ENCODE measurements around the gene WWOX.

WWOX gene

DNA sequence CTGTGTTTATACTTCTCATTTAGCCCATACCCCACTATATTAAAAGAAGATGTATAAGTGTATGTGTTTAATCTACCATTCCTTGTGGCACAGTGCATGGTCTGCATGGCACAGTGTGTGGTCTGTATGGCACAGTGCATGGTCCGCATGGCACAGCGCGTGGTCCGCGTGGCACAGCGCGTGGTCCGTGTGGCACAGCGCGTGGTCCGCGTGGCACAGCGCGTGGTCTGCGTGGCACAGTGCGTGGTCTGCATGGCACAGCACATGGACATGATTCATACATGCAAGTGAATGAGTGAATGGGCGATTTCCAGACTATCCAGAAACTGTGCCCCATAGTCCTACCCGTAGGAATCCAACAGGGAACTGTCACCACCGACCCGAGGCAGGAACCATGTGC is 868.5 kb downstream of the WWOX start:
- H3K4me3 ChIP-seq (ENCODE audit: low read depth, low read length), result no peak overlapping the region
- DNase-seq (ENCODE audit: low read depth, low spot score), result no peak
- TF ChIP-seq, protein P1, sequence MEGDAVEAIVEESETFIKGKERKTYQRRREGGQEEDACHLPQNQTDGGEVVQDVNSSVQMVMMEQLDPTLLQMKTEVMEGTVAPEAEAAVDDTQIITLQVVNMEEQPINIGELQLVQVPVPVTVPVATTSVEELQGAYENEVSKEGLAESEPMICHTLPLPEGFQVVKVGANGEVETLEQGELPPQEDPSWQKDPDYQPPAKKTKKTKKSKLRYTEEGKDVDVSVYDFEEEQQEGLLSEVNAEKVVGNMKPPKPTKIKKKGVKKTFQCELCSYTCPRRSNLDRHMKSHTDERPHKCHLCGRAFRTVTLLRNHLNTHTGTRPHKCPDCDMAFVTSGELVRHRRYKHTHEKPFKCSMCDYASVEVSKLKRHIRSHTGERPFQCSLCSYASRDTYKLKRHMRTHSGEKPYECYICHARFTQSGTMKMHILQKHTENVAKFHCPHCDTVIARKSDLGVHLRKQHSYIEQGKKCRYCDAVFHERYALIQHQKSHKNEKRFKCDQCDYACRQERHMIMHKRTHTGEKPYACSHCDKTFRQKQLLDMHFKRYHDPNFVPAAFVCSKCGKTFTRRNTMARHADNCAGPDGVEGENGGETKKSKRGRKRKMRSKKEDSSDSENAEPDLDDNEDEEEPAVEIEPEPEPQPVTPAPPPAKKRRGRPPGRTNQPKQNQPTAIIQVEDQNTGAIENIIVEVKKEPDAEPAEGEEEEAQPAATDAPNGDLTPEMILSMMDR (IDR thresholded peaks at IDR 0.05; ENCODE audit: insufficient read depth, low read length, missing control alignments), result no peak
- CTCF ChIA-PET, result no interaction called here
- POLR2A ChIA-PET, result no interaction called here

DNA sequence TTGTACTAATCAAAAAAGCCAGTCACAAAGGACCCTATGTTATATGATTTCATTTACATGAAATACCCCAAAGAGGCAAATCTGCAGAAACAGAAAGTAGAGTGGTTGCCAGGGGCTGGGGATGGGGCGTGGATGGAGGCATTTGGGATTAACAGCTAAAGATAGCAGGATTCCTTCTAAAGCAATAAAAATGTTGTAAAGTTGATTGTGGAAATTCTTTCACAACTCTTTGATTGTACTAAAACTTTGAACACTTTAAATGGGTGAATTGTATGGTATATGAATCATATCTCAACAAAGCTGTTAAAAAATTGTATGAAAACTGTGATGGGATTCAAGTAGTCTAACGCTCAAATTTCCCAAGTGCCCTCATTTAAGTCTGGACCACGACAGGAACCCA is 870.3 kb downstream of the WWOX start:
- H3K4me3 ChIP-seq (ENCODE audit: low read depth, low read length), result no peak overlapping the region
- no peak for DNase-seq (ENCODE audit: low read depth, low spot score)
- TF ChIP-seq, protein P1 (IDR thresholded peaks at IDR 0.05; ENCODE audit: insufficient read depth, low read length, missing control alignments), result no peak
- ChIA-PET POLR2A (no interaction called here), CTCF (no interaction called here)

DNA sequence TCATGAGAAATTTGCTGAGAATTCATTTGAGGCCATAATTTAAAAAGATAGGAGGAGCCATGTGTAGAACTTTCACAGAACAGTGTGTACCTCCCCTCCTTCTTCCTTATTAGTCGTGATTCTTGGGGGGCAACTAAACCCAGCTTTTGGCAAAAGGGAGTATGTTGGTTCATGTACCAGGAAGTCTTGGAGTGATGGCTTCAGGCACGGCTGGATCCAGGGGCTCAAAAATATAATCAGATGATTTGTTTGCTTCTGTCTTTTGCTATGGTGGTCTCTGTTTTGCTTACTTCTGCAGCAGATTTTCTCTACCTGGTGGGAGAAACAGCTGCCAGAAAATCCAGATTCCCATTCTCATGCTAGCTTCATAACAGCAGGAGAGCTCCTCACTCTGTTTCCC is 871.2 kb downstream of the WWOX start:
- TF ChIP-seq, protein P1 (IDR thresholded peaks at IDR 0.05; ENCODE audit: insufficient read depth, low read length, missing control alignments), result no peak
- CTCF ChIA-PET, result no interaction called here
- POLR2A ChIA-PET, result no interaction called here
- no peak for DNase-seq (ENCODE audit: low read depth, low spot score)
- H3K4me3 ChIP-seq (ENCODE audit: low read depth, low read length), result no peak overlapping the region

DNA sequence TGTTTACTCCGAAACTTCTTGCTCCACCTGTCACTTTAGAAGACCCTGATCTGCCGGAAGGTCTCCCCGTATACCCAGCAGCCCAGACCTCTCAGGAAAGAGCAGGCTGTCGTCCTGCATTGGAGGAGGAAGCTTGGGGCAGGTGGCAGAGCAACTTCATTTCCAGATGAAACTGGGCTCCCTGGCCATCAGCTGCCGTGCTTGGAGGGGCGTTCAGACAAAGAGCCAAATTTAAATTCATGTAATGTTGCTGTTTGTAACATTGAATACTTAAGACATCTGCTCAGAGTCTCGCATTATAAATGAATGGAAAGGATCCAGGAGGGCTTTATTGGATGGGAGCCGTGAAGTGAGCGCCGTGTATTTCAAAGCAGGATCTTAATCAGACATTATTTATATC is 872.6 kb downstream of the WWOX start:
- DNase-seq (ENCODE audit: low read depth, low spot score), result no peak
- ChIA-PET POLR2A (no interaction called here), CTCF (no interaction called here)
- TF ChIP-seq, protein P1 (IDR thresholded peaks at IDR 0.05; ENCODE audit: insufficient read depth, low read length, missing control alignments), result no peak
- no peak overlapping the region for H3K4me3 ChIP-seq (ENCODE audit: low read depth, low read length)

DNA sequence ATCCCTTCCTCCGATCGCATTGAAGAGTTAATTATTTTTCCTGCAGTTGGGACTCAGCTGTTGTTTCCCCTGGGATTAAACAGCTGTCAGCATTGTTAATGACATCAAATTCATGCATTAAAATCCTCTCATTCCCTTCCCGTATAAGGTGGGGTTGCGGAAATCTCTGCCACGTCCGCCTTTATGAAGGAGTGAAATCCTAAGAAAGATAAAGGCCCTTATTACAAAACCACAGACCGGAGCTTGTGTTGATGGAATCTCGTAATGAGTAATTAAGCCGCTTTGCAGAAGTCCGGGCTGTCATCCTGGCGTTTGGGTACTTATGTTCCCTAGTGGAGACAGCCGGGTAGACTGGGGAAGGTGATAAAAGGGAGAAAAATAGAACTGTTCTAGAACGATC is 873.5 kb downstream of the WWOX start:
- no peak overlapping the region for H3K4me3 ChIP-seq (ENCODE audit: low read depth, low read length)
- CTCF ChIA-PET, result no interaction called here
- TF ChIP-seq, protein P1 (IDR thresholded peaks at IDR 0.05; ENCODE audit: insufficient read depth, low read length, missing control alignments), result no peak
- POLR2A ChIA-PET, result no interaction called here
- DNase-seq (ENCODE audit: low read depth, low spot score), result no peak

DNA sequence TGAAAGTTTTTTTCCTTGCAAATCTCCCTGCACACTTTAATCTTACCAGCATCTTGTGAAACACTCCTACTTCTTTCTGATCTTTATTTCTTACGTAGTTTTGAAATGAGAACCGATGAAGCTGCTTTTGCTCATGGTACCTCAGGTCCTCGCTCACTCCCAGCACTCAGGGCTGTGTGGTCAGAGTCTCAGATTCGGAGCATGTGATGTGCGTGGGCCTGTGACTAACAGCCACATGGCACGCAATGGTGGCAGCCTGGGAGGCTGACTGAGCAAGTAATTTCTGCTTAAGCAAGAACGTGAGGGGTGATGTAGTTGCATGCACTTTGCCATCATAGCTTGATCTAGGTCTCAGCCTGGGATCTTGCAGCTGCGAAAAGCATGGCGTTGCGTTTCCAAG is 876.8 kb downstream of the WWOX start:
- CTCF ChIA-PET, result no interaction called here
- TF ChIP-seq, protein P1 (IDR thresholded peaks at IDR 0.05; ENCODE audit: insufficient read depth, low read length, missing control alignments), result no peak
- POLR2A ChIA-PET, result no interaction called here
- no peak overlapping the region for H3K4me3 ChIP-seq (ENCODE audit: low read depth, low read length)
- no peak for DNase-seq (ENCODE audit: low read depth, low spot score)

All from AG04449 (cell line).